NK-92 treated with Interleukin-12 subunit alpha and Interleukin-12 subunit beta, amount 100 ng/mL, for 24 hours (cell line): ENCODE results near the gene SPHK1.

Experiments
- DNase-seq: peaks from one replicate; lab custom pipeline; 2025; lab: John Stamatoyannopoulos, UW

SPHK1 gene

GRCh38 chr17:76433693-76434092, 49.3 kb downstream of the SPHK1 start:
- DNase-seq, result no peak

- no peak for DNase-seq
These were observed 50.5 kb downstream of the SPHK1 start for GRCh38 chr17:76434870-76435269.

- DNase-seq, result no peak
These were observed 51.3 kb downstream of the SPHK1 start for GRCh38 chr17:76435751-76436150.
